WTC11 (cell line): Measurements from ENCODE around the gene GCFC2.

Source experiments
- ATF3 ChIP-seq: sonication (generic); formaldehyde crosslinking; conservative IDR thresholded peaks from 2 replicates; pipeline ENCODE4 v1.8.1; 2022; ENCODE audit warnings: mild to moderate bottlenecking, missing genetic modification reagents
- CTCF ChIP-seq: fragments of 200-600 bp; IDR thresholded peaks from 2 replicates; pipeline ENCODE4 v1.8.0; 2022; ENCODE audit warnings: antibody characterized with exemption
- ZNF425 ChIP-seq: fragments of 250-450 bp; sonication (Bioruptor Pico); conservative IDR thresholded peaks from 2 replicates; pipeline ENCODE4 v1.9.0; 2021; ENCODE audit warnings: mild to moderate bottlenecking

GRCh38 chr2:75647771-75648170 is 62.9 kb downstream of the GCFC2 start:
- no peak for TF ChIP-seq CTCF
- no peak for TF ChIP-seq ZNF425 (CRISPR knock-in tag)
- no peak for TF ChIP-seq ATF3 (CRISPR knock-in tag)
